ENCODE measurements around the gene EPHA4. TPM values are rescaled to one million over a fixed set of nuclear protein-coding genes. Genes with fewer than 3 reads are reported as not detected.

The EPHA4 gene
- total and polyA plus RNA-seq, 8 donors = 0.56 to 28.1 (median 5.8) TPM; not detected in 1

DNA sequence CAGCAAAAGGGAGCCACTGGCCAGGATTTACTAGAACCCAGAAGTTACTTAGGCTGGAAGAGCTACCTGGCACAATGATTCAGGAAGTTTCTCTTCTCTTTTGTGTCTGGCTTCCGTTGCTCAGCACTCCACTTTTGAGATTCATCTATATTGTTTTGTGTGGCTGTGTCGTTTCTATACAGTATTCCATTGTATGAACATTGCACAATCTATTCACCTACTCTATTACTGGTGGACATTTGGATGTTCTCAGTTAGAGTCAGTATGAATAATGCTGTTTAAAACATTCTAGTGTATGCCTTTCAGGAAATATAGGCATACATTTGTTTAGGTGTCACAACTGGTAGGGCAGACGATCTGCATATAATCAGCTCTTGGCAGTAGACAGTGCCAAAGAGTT, 36.3 kb upstream of the EPHA4 start:
- 60 to 79% (median 68%) methylated on average over 3 of the region's 3 CpGs for WGBS, 5 donors
- no peaks in the 10 kb centered on the region for H3K4me1 ChIP-seq
- no peaks in the 10 kb centered on the region for H3K36me3 ChIP-seq
- H3K9me3 ChIP-seq = no peaks in the 10 kb centered on the region
- intact Hi-C loops (cut with DNase I; ENCODE audit: low total_unique reads) = no loop called here
- H3K4me3 ChIP-seq = no peak overlapping the region
- H3K27me3 ChIP-seq = no peaks in the 10 kb centered on the region
- DNase-seq = no peak
- TF ChIP-seq POLR2A (IDR thresholded peaks at IDR 0.05) (no peak), POLR2AphosphoS5 (IDR thresholded peaks at IDR 0.05) (no peak), EP300 (IDR thresholded peaks at IDR 0.05) (no peak)
- TF ChIP-seq, protein P1, sequence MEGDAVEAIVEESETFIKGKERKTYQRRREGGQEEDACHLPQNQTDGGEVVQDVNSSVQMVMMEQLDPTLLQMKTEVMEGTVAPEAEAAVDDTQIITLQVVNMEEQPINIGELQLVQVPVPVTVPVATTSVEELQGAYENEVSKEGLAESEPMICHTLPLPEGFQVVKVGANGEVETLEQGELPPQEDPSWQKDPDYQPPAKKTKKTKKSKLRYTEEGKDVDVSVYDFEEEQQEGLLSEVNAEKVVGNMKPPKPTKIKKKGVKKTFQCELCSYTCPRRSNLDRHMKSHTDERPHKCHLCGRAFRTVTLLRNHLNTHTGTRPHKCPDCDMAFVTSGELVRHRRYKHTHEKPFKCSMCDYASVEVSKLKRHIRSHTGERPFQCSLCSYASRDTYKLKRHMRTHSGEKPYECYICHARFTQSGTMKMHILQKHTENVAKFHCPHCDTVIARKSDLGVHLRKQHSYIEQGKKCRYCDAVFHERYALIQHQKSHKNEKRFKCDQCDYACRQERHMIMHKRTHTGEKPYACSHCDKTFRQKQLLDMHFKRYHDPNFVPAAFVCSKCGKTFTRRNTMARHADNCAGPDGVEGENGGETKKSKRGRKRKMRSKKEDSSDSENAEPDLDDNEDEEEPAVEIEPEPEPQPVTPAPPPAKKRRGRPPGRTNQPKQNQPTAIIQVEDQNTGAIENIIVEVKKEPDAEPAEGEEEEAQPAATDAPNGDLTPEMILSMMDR (IDR thresholded peaks at IDR 0.05) = no peak
- H3K27ac ChIP-seq = no peak overlapping the region

DNA sequence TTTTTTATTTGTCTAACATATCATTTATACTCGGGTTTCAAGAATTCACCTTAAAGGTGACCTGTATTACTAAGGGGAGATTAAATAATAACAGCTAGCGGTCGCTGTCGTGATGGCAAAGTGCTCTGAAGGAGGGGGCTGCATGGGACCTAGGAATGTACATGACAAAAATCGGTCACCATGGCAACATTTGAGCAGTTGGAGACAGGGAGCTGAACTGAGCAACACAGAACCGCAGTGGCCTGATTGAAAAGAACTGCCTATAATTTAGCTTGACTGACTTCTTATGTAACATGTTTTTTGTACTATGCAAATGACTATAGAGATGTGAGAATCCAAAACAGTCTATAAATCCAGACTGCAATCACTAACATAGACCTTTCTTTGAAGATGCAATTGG, 34.3 kb upstream of the EPHA4 start:
- Histone ChIP-seq H3K4me1 (no peaks in the 10 kb centered on the region), H3K9me3 (no peaks in the 10 kb centered on the region), H3K36me3 (no peaks in the 10 kb centered on the region), H3K27ac (no peak overlapping the region), H3K4me3 (no peak overlapping the region), H3K27me3 (no peaks in the 10 kb centered on the region)
- intact Hi-C loops (cut with DNase I; ENCODE audit: low total_unique reads) = no loop called here
- no peak for DNase-seq
- WGBS, 5 donors = 54 to 65% (median 60%) methylated on average over 6 of the region's 6 CpGs
- no peak for TF ChIP-seq POLR2AphosphoS5 (IDR thresholded peaks at IDR 0.05)

DNA sequence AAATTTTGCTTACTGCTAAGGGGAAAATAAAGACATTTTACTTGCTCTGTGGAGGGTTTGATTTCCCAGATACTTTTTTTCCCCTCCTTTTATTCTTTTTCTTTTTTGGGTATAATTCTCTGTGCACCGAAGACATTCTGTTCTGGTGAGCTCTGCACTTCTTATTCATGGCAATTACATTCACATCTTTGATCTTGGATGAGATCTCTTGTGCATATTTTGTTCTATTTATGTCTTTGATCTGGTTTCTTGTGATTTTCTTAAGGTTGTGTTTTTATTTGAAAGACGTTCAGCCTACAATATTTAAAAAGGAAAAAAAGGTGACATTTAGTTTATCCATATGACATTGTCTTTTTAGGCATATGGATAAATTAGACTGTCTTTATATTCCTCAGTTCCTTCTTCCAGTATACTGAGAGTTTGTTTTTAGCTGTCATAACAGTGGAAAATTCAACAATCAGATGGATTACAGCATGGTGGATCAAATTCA, 33.7 kb upstream of the EPHA4 start:
- Histone ChIP-seq H3K27ac (no peak overlapping the region), H3K36me3 (no peaks in the 10 kb centered on the region), H3K27me3 (no peaks in the 10 kb centered on the region), H3K4me1 (no peaks in the 10 kb centered on the region), H3K4me3 (no peak overlapping the region), H3K9me3 (no peaks in the 10 kb centered on the region)
- TF ChIP-seq EP300 (IDR thresholded peaks at IDR 0.05) = no peak
- no peak for TF ChIP-seq POLR2AphosphoS5 (IDR thresholded peaks at IDR 0.05)
- TF ChIP-seq POLR2A (IDR thresholded peaks at IDR 0.05) = no peak
- TF ChIP-seq, protein P1 (IDR thresholded peaks at IDR 0.05) = no peak
- intact Hi-C loops (cut with DNase I; ENCODE audit: low total_unique reads) = no loop called here
- 59 to 74% (median 70%) methylated on average over 2 of the region's 2 CpGs for WGBS, 5 donors
- no peak for DNase-seq

DNA sequence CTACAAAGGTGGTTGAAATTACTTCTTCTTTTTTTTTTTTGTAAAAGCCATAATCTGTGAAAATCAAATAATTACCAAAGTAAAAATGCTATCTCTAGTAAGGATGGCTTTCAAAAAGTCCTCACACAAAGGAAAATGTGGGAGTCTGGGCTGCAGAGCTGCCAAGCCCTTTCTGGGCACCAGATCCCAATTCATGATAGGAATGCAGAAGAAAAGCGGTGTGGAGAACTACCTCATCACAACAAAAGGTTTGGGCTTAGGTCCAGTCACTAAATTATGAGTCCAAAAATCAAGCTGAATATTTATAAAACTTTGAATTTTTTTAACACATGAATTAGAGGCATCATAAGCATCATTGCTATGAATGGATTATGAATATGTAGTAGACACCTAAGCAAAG, 30.8 kb upstream of the EPHA4 start:
- 68 to 89% (median 76%) methylated on average over 1 of the region's 1 CpG for WGBS, 5 donors
- no peak for DNase-seq
- Histone ChIP-seq H3K9me3 (no peaks in the 10 kb centered on the region), H3K27me3 (no peaks in the 10 kb centered on the region), H3K27ac (no peak overlapping the region), H3K4me1 (no peaks in the 10 kb centered on the region), H3K36me3 (no peaks in the 10 kb centered on the region), H3K4me3 (no peak overlapping the region)
- intact Hi-C loops (cut with DNase I; ENCODE audit: low total_unique reads) = no loop called here
- TF ChIP-seq EP300 (IDR thresholded peaks at IDR 0.05) (no peak), POLR2A (IDR thresholded peaks at IDR 0.05) (no peak), POLR2AphosphoS5 (IDR thresholded peaks at IDR 0.05) (no peak)
- TF ChIP-seq, protein P1 (IDR thresholded peaks at IDR 0.05) = no peak

DNA sequence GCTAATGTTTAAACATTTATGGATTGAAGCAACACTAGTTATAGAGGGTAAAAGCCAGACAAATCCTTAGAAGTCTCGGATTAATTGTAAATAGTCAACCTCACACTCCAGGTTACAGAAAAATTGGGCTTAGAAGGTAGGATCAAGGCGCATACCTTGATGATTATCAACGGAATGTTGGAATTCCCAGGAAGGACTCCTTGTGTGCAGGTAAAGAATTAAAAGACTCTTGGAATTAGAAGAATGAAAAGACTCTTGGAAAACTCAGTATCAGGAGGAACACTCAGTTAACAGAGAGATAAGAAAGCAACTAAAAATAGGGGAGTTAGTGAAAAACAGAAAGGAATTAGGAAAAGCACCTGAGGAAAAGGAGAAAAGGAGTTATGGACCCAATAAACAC, 29.3 kb upstream of the EPHA4 start:
- H3K27ac ChIP-seq = no peak overlapping the region
- H3K36me3 ChIP-seq = no peaks in the 10 kb centered on the region
- H3K4me1 ChIP-seq = no peaks in the 10 kb centered on the region
- intact Hi-C loops (cut with DNase I; ENCODE audit: low total_unique reads) = no loop called here
- H3K27me3 ChIP-seq = no peaks in the 10 kb centered on the region
- TF ChIP-seq POLR2A (IDR thresholded peaks at IDR 0.05) (no peak), EP300 (IDR thresholded peaks at IDR 0.05) (no peak), POLR2AphosphoS5 (IDR thresholded peaks at IDR 0.05) (no peak)
- TF ChIP-seq, protein P1 (IDR thresholded peaks at IDR 0.05) = no peak
- WGBS, 5 donors = 60 to 70% (median 62%) methylated on average over 3 of the region's 3 CpGs
- H3K4me3 ChIP-seq = no peak overlapping the region
- no peak for DNase-seq
- H3K9me3 ChIP-seq = no peaks in the 10 kb centered on the region

All from stomach (tissue), 9 donors.